ENCODE data around the gene TBC1D32. TPM values are rescaled to one million over a fixed set of nuclear protein-coding genes. Genes with fewer than 3 reads are reported as not detected.

The TBC1D32 gene
- total and polyA plus RNA-seq, 2 donors (not counting 3 experiments of a cell fraction or from before 2014, with no cell fraction given), result 2.5 to 4.0 TPM

- Histone ChIP-seq H3K4me2 (ENCODE audit: insufficient read depth, low read length) (no peak overlapping the region), H3K9me3 (replicated peaks; ENCODE audit: control insufficient read depth, insufficient read depth, low read length) (no peaks in the 10 kb centered on the region), H3K4me1 (ENCODE audit: control insufficient read depth, extremely low read depth, insufficient read depth, low read length) (no peaks in the 10 kb centered on the region), H3K36me3 (ENCODE audit: control insufficient read depth in 2 of 2, extremely low read depth in 1 of 2, insufficient read depth in 2 of 2, low read length in 2 of 2) (no peaks in the 10 kb centered on the region), H3K9ac (replicated peaks; ENCODE audit: extremely low read depth, insufficient read depth, low read length) (no peak overlapping the region), H3K4me3 (replicated peaks in 1 of 3; ENCODE audit: insufficient read depth in 1 of 3, low read depth in 1 of 3, low read length in 3 of 3) (no peak overlapping the region), H4K20me1 (replicated peaks; ENCODE audit: control insufficient read depth, extremely low read depth, insufficient read depth, low read length) (no peaks in the 10 kb centered on the region), H3K79me2 (ENCODE audit: control insufficient read depth, insufficient read depth, low read length) (no peaks in the 10 kb centered on the region), H3K27me3 (ENCODE audit: control insufficient read depth in 2 of 2, insufficient read depth in 2 of 2, low read length in 2 of 2) (no peaks in the 10 kb centered on the region), H3K27ac (ENCODE audit: insufficient read depth, low read depth, low read length) (no peak overlapping the region), H3K9me1 (replicated peaks; ENCODE audit: control insufficient read depth, extremely low read depth, insufficient read depth, low read length) (no peaks in the 10 kb centered on the region), H2AFZ (ENCODE audit: low read depth, low read length) (no peak overlapping the region)
- TF ChIP-seq MYC (IDR thresholded peaks at IDR 0.05; ENCODE audit: low read depth, low read length) (no peak), GATA2 (IDR thresholded peaks at IDR 0.05; ENCODE audit: insufficient read depth, insufficient read length, low read depth, low read length) (no peak)
- TF ChIP-seq, protein P1, sequence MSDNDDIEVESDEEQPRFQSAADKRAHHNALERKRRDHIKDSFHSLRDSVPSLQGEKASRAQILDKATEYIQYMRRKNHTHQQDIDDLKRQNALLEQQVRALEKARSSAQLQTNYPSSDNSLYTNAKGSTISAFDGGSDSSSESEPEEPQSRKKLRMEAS (IDR thresholded peaks at IDR 0.05; ENCODE audit: insufficient read depth, insufficient read length), result no peak
- DNase-seq (ENCODE audit: low read depth, low spot score) (no peak), FAIRE-seq (no peak)
- BruUV-seq (replicated peaks), result no TSS peak
- CTCF ChIA-PET, result no interaction called here
- dilution Hi-C loops (cut with MboI; ENCODE audit: extremely low pct_ligation_motif_present, low sequenced_read_pairs) (no loop called here), intact Hi-C loops (cut with micrococcal nuclease) (no loop called here)
- POLR2A ChIA-PET, result no interaction called here
These were observed 59.5 kb downstream of the TBC1D32 start for GRCh38 chr6:121274666-121275295.

DNA sequence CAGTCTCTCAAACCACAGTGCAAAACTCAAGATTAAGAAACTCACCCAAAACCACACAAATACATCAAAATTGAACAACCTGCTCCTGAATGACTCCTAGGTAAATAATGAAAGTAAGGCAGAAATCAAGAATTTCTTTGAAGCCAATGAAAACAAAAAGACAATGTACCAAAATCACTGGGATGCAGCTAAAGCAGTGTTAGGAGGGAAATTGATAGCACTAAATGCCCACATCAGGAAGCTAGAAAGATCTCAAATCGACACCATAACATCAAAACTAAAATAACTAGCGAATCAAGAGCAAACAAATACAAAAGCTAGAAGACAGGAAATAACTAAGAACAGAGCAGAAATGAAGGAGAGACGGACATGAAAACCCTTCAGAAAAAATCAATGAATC, 70.5 kb downstream of the TBC1D32 start:
- Histone ChIP-seq H3K4me1 (ENCODE audit: control insufficient read depth, extremely low read depth, insufficient read depth, low read length) (no peaks in the 10 kb centered on the region), H3K9me1 (replicated peaks; ENCODE audit: control insufficient read depth, extremely low read depth, insufficient read depth, low read length) (no peaks in the 10 kb centered on the region), H3K27ac (ENCODE audit: insufficient read depth, low read depth, low read length) (no peak overlapping the region), H3K9ac (replicated peaks; ENCODE audit: extremely low read depth, insufficient read depth, low read length) (no peak overlapping the region), H2AFZ (ENCODE audit: low read depth, low read length) (no peak overlapping the region), H3K9me3 (replicated peaks; ENCODE audit: control insufficient read depth, insufficient read depth, low read length) (no peaks in the 10 kb centered on the region), H3K27me3 (ENCODE audit: control insufficient read depth in 2 of 2, insufficient read depth in 2 of 2, low read length in 2 of 2) (no peaks in the 10 kb centered on the region), H3K36me3 (ENCODE audit: control insufficient read depth in 2 of 2, extremely low read depth in 1 of 2, insufficient read depth in 2 of 2, low read length in 2 of 2) (no peaks in the 10 kb centered on the region), H3K4me3 (replicated peaks in 1 of 3; ENCODE audit: insufficient read depth in 1 of 3, low read depth in 1 of 3, low read length in 3 of 3) (no peak overlapping the region), H3K4me2 (ENCODE audit: insufficient read depth, low read length) (no peak overlapping the region), H4K20me1 (replicated peaks; ENCODE audit: control insufficient read depth, extremely low read depth, insufficient read depth, low read length) (no peaks in the 10 kb centered on the region), H3K79me2 (ENCODE audit: control insufficient read depth, insufficient read depth, low read length) (no peaks in the 10 kb centered on the region)
- FAIRE-seq, result no peak
- POLR2A ChIA-PET, result no interaction called here
- intact Hi-C loops (cut with micrococcal nuclease) (no loop called here), dilution Hi-C loops (cut with MboI; ENCODE audit: extremely low pct_ligation_motif_present, low sequenced_read_pairs) (no loop called here)
- no TSS peak for BruUV-seq (replicated peaks)
- CTCF ChIA-PET, result no interaction called here
- TF ChIP-seq CTCF (IDR thresholded peaks at IDR 0.05; ENCODE audit: extremely low read depth in 1 of 2, insufficient read depth in 1 of 2, low read depth in 1 of 2, low read length in 2 of 2) (no peak), EZH2 (IDR thresholded peaks at IDR 0.05; ENCODE audit: borderline replicate concordance, low read depth, low read length, severe bottlenecking) (no peak), GATA2 (IDR thresholded peaks at IDR 0.05; ENCODE audit: insufficient read depth, insufficient read length, low read depth, low read length) (no peak), JUN (IDR thresholded peaks at IDR 0.05; ENCODE audit: borderline replicate concordance, insufficient read depth, insufficient read length, low read depth) (no peak), POLR2AphosphoS5 (IDR thresholded peaks at IDR 0.05; ENCODE audit: insufficient read depth, low read depth, low read length) (no peak), MYC (IDR thresholded peaks at IDR 0.05; ENCODE audit: low read depth, low read length) (no peak), POLR2A (IDR thresholded peaks at IDR 0.05; ENCODE audit: low read depth, low read length) (no peak), FOS (IDR thresholded peaks at IDR 0.05; ENCODE audit: borderline replicate concordance, insufficient read depth, low read length) (no peak)
- TF ChIP-seq, protein P1 (IDR thresholded peaks at IDR 0.05; ENCODE audit: insufficient read depth, insufficient read length), result no peak
- no peak for DNase-seq (ENCODE audit: low read depth, low spot score)

All from endothelial cell of umbilical vein (primary cell).